HG03521 (cell line): ENCODE results near the gene PHAF1.

Experiments
- ATAC-seq: cut with Tn5 transposase; IDR thresholded peaks from one replicate; pipeline ENCODE4 v1.9.1; 2021; ENCODE audit warnings: mild to moderate bottlenecking, moderate library complexity; ENCODE audit not compliant: unreplicated experiment

Gene PHAF1

DNA sequence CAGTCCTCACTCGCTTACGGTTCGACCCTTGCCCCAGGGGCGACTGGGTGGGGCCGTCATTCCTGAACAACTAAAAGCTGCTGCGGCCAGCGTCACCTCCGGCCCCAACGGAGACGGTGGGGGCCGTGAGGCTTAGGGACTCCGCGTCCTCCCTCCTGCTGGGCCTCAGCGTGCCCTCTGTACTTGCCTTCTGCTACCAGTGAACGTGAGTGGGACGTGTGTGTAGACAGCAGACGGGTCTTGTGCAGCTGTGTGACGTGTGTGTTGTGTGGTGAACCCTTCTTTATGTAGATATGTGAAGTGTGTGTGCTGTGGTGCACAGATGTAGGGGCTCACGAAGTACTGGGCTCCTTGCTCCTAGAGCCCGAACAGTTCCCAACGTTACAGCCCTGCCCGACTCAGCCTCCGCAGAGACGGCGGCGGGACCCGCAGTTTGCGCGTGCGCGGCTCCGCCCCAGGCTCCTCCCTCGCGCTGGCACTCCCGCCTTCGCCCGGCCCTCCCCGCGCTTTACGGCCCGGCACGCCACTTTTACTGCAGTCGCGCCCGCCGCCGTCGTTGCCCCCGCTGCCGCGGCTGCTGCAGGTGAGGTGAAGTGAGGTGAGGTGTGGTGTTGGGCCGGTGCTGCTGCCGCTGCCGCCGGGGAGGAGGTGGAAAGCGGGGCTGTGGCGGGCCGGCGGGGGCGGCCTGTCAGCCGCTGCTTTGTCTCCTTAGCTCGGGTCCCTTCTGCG lies at the start of gene PHAF1:
Gene PHAF1 (plus strand): TSS at position 535 of the 729 bp plus-strand sequence. CDS start 235 bp downstream, outside the sequence.
- peak; percentile 85 for ATAC-seq

GRCh38 chr16:67063008-67063407 lies 46.7 kb upstream of the PHAF1 start:
- no peak for ATAC-seq

GRCh38 chr16:67068212-67068753 lies 41.5 kb upstream of the PHAF1 start:
- no peak for ATAC-seq

GRCh38 chr16:67071476-67072048 lies 38.2 kb upstream of the PHAF1 start:
- no peak for ATAC-seq

DNA sequence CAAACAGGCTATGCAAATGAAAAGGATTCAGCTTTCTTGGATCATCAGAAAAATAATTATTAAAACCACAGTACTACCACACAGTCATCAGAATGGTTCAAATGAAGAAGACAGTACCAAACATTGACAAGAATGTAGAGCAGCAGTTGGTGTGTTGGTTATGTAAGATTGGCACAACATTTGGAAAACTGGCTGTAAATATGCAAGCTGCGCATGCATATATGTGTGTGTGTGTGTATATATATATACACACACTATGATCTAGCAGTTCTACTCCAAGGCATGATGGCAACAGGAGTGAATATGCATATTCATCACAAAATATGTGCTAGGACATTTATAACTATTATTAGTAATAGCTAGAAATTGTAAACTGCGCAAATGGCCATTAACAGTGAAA lies 34.4 kb upstream of the PHAF1 start:
- ATAC-seq, result no peak

- no peak for ATAC-seq
These were observed 31.9 kb upstream of the PHAF1 start for GRCh38 chr16:67077871-67078270.

GRCh38 chr16:67082100-67082499 lies 27.6 kb upstream of the PHAF1 start:
- no peak for ATAC-seq

GRCh38 chr16:67082891-67083290 lies 26.9 kb upstream of the PHAF1 start:
- no peak for ATAC-seq

DNA sequence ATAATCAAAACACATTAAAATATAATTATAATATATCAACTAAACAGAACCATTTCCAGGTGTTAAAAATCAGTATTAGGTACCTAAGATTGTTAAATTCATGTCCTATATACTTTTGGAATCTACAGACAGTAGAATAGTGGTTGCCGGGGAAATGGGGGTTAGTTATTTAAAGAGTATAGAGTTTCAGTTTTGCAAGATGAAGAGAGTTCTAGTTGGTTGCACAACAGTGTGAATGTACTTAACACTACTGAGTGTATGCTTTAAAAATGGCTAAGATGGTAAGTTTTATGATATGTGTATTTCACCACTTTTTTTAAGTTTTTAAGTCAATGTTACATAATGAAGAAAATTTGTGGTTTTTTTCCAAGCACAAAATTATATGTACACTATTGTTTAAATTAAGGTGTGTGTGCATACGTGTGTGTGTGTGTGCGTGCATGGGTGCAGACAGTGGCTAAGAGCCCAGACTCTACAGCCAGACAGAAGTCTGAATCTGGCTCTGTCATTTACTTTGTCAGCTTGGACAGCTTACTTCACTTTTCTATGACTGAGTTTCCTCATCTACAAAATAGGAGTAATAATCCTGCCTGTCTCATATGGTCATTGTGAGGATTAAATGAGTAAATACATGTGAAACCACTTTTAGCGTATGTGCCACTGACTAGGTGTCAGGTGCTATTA lies 25.3 kb upstream of the PHAF1 start:
- no peak for ATAC-seq

- no peak for ATAC-seq
These were observed 22.9 kb upstream of the PHAF1 start for GRCh38 chr16:67086822-67087221.

GRCh38 chr16:67087291-67087690 lies 22.4 kb upstream of the PHAF1 start:
- ATAC-seq, result no peak

GRCh38 chr16:67087803-67088202 lies 21.9 kb upstream of the PHAF1 start:
- no peak for ATAC-seq

DNA sequence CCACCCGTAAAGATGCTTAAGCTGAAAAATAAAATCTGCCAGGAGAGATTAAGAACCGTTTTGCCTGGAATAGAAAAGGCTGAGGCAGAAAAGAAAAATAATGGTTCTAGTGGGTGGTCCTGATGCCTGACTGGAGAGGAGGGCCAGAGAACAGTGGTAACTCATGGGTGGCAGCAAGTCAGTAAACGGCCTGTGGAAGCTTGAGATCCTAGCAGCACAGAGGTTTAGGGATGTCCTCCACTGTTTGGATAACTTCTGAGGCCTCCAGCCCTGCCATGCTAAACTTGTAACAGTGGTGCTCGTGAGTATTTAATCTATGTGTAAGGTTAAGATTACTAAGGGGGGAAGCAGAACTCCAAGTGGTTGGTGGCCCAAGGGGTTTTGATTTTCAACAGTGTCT lies 21.2 kb upstream of the PHAF1 start:
- no peak for ATAC-seq

- no peak for ATAC-seq
These were observed 20.6 kb upstream of the PHAF1 start for GRCh38 chr16:67089101-67089500.

GRCh38 chr16:67091906-67092566 lies 17.7 kb upstream of the PHAF1 start:
- no peak for ATAC-seq

- no peak for ATAC-seq
These were observed 16.5 kb upstream of the PHAF1 start for GRCh38 chr16:67093098-67093726.

DNA sequence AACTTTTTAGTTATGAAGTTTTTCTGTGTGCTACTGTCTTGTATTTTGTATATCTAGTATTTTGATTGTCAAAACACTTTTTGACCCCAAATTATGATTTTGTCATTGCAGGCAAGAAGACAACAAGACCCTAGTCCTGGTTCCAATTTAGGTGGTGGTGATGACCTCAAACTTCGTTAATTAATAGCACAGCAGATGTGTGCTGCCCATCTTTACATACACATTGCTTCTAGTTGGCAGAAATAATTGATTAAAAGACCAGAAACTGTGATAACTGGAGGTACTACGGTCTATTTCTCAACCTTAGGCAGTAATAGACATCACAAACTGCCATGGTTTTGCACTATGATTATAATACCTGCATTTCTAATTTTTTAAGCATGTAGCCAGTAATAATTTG lies 11.1 kb upstream of the PHAF1 start:
- no peak for ATAC-seq

- ATAC-seq, result no peak
These were observed 9.0 kb upstream of the PHAF1 start for GRCh38 chr16:67100569-67101310.

DNA sequence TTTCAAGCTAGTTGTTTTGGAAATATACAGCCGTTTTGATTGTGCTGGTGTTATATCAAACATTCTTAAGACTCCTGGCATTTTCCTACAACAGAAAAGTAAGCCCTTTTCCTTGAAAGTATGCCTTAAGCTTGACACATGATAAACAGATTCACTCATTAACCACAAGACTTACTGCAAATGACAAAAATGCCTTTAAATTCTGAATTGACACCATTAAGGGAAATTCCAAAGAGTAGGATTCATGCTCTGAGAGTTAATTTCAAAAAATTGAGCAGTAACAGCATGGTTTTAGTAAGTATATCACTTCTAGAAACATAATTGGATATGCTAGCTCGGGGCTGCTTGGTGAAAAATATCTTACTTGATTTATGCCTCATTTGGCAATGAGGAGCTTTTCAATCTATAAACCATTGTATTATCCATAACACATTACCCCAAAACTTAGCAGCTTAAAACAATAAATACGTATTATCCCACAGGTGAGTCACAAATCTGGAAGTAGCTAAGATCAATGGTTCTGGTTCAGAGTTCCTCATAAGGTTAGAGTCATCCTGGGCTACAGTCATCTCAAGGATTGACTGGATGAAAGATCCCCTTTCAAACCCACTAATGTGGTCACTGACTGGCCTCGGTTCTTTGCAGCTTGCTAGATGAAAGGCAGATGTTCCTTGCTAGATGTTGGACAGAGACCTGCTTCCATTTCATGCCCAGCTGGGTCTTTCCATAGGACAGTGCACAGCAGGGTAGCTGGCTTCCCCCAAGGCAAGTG lies 8.2 kb upstream of the PHAF1 start:
- no peak for ATAC-seq
